Osteocyte (in vitro differentiated cells): ENCODE data around the gene SLC8A1. TPM values are rescaled to one million over a fixed set of nuclear protein-coding genes. Genes with fewer than 3 reads are reported as not detected.

Experiments used
- DNase-seq: peaks from one replicate; pipeline ENCODE4 v3.0.0; 2021; ENCODE audit warnings: mixed read lengths; ENCODE audit not compliant: unreplicated experiment; ENCODE audit errors: extremely low spot score
- H3K27ac Mint-ChIP-seq: one replicate; pipeline ENCODE4 v1.8.0; 2021; ENCODE audit warnings: mild to moderate bottlenecking, mixed read lengths; ENCODE audit not compliant: unreplicated experiment
- H3K27me3 Mint-ChIP-seq: one replicate; pipeline ENCODE4 v1.8.0; 2021; ENCODE audit warnings: mixed read lengths; ENCODE audit not compliant: unreplicated experiment
- H3K36me3 Mint-ChIP-seq: one replicate; pipeline ENCODE4 v1.8.0; 2021; ENCODE audit warnings: mixed read lengths; ENCODE audit not compliant: unreplicated experiment
- H3K4me1 Mint-ChIP-seq: one replicate; pipeline ENCODE4 v1.8.0; 2021; ENCODE audit warnings: mixed read lengths; ENCODE audit not compliant: unreplicated experiment
- H3K4me3 Mint-ChIP-seq: one replicate; pipeline ENCODE4 v1.8.0; 2021; ENCODE audit warnings: mild to moderate bottlenecking, moderate library complexity, mixed read lengths; ENCODE audit not compliant: unreplicated experiment
- H3K9me3 Mint-ChIP-seq: one replicate; pipeline ENCODE4 v1.8.0; 2021; ENCODE audit warnings: mixed read lengths; ENCODE audit not compliant: unreplicated experiment
- total RNA-seq: library from RNA; stranded (reverse); gene quantifications from 2 replicates; pipeline ENCODE4 v1.2.1, GENCODE V29; 2021
- TF ChIP-seq, protein P1 (sequence below): fragments of 200-600 bp; sonication (generic); IDR thresholded peaks from 2 replicates; pipeline ENCODE4 v1.5.0; 2021; ENCODE audit warnings: antibody characterized with exemption, mild to moderate bottlenecking, moderate library complexity

SLC8A1 gene
- total RNA-seq, 1 donor from 2014 or later, result 17.3 TPM

DNA sequence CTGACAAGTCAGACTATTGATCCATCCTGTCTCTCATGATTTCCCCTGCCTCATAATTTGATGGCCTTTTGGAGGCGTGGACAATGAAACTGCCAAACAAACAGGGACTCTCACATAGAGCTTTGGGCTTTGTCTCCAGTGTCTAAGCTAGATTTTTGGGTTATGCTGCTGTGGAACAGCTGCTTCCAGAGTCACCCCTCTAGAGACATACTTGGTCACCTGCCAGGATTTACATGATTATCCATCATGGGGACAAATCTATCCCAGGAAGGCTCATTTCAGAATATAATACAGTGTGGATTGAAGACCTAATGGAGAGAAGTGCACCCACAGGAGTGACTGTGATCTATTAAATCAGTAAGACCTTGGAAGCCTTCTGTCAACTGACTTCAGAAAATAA lies 159.6 kb downstream of the SLC8A1 start:
- Mint-ChIP-seq H3K9me3 (no peaks in the 10 kb centered on the region), H3K4me1 (peaks cover 2% of the 10 kb centered on the region), H3K27me3 (no peaks in the 10 kb centered on the region), H3K36me3 (no peaks in the 10 kb centered on the region), H3K27ac (no peak overlapping the region), H3K4me3 (no peak overlapping the region)
- TF ChIP-seq, protein P1, sequence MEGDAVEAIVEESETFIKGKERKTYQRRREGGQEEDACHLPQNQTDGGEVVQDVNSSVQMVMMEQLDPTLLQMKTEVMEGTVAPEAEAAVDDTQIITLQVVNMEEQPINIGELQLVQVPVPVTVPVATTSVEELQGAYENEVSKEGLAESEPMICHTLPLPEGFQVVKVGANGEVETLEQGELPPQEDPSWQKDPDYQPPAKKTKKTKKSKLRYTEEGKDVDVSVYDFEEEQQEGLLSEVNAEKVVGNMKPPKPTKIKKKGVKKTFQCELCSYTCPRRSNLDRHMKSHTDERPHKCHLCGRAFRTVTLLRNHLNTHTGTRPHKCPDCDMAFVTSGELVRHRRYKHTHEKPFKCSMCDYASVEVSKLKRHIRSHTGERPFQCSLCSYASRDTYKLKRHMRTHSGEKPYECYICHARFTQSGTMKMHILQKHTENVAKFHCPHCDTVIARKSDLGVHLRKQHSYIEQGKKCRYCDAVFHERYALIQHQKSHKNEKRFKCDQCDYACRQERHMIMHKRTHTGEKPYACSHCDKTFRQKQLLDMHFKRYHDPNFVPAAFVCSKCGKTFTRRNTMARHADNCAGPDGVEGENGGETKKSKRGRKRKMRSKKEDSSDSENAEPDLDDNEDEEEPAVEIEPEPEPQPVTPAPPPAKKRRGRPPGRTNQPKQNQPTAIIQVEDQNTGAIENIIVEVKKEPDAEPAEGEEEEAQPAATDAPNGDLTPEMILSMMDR, result no peak
- no peak for DNase-seq

DNA sequence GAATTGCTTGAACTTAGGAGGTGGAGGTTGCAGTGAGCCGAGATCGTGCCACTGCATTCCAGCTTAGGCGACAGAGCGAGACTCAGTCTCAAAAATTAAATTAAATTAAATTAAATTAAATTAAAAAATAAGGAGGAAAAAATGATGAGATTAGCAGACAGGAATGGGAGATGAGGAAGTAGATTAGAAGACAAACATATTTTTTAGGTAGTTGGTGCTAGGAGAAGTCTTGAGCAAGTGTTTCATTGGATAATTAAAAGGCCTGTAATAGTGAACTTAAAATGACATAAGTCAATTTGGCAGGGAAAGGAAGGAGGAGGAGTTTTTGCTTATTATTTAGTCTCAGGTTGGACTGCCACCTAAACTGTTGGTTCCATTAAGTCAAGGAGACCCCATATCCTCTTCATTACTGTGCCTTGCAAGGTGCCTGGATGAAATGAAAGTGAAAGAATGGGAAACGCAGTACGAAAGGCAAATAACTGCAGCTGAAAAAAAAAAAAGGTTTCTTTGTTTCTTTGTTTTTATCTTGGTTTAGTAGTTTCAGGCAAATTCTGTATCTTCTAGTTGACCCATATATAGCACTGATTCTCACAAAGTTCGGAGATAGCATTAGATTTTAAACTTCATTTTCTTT lies 162.0 kb downstream of the SLC8A1 start:
- peaks cover 13% of the 10 kb centered on the region for H3K4me1 Mint-ChIP-seq
- no peaks in the 10 kb centered on the region for H3K9me3 Mint-ChIP-seq
- TF ChIP-seq, protein P1, result no peak
- H3K4me3 Mint-ChIP-seq, result no peak overlapping the region
- no peak overlapping the region for H3K27ac Mint-ChIP-seq
- no peak for DNase-seq
- H3K36me3 Mint-ChIP-seq, result no peaks in the 10 kb centered on the region
- no peaks in the 10 kb centered on the region for H3K27me3 Mint-ChIP-seq

DNA sequence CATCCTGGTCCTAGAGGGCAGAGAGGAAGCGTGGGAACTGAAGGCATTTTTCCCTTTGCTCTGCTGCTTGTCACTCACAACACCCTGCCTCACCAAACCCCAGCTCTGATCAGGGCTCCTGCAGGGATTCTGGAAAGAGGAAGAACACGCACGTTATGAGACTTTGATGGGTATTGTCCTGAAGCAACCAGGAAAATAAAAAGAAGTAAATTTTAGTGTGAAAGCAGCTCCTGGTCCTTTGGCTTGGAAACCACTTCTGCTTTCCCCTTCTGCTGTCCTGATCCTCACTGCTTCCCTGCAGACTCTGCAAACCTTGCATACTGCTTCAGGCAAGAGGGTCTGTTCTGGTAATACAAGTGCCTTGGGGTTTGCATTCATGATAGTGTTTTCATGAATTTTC lies 164.1 kb downstream of the SLC8A1 start:
- no peak overlapping the region for H3K27ac Mint-ChIP-seq
- H3K27me3 Mint-ChIP-seq, result no peaks in the 10 kb centered on the region
- no peak for DNase-seq
- TF ChIP-seq, protein P1, result no peak
- H3K9me3 Mint-ChIP-seq, result no peaks in the 10 kb centered on the region
- H3K4me1 Mint-ChIP-seq, result peaks cover 23% of the 10 kb centered on the region
- no peaks in the 10 kb centered on the region for H3K36me3 Mint-ChIP-seq
- H3K4me3 Mint-ChIP-seq, result no peak overlapping the region

DNA sequence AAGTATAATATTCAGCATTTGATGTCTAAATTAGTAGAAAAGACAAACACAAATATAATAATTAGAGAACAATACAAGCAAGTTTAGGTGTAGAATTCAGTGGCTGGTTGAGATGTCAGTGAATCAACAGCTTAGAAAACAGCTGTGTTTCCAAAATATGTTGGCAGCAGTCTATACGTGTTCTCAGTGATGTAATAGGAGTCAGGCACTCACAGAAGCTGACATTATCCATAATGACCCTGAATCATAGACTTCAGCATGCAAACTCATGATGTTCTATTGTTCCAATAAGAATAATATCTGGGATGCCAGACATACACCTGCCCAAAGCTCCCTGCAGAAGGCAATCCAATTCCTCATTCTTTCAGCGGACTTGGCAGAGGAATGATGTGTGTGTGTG lies 164.7 kb downstream of the SLC8A1 start:
- TF ChIP-seq, protein P1, result no peak
- Mint-ChIP-seq H3K27me3 (no peaks in the 10 kb centered on the region), H3K4me1 (peaks cover 28% of the 10 kb centered on the region), H3K4me3 (no peak overlapping the region), H3K27ac (no peak overlapping the region), H3K9me3 (no peaks in the 10 kb centered on the region), H3K36me3 (no peaks in the 10 kb centered on the region)
- DNase-seq, result no peak

DNA sequence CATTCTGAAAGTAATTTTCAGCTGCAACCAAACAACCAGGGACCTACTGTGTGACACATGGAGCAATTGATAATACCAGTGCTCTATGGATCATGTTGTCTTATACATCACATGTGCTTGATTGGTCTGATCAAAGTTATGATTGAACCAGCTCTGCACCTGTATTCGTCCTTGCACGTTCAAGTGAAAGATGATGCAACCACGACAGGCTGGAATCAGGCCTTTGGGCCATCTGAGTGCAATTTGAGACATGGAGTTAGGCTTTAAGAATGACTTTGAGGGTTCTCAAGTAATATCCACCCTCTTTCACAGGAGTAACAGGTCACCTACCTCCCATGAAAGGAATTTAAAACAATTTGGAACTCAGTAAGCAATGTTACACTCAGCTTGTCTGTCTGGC lies 165.2 kb downstream of the SLC8A1 start:
- H3K9me3 Mint-ChIP-seq, result no peaks in the 10 kb centered on the region
- no peak for DNase-seq
- no peaks in the 10 kb centered on the region for H3K27me3 Mint-ChIP-seq
- H3K4me1 Mint-ChIP-seq, result peaks cover 33% of the 10 kb centered on the region
- no peak overlapping the region for H3K4me3 Mint-ChIP-seq
- TF ChIP-seq, protein P1, result no peak
- no peak overlapping the region for H3K27ac Mint-ChIP-seq
- H3K36me3 Mint-ChIP-seq, result no peaks in the 10 kb centered on the region
